GM23338 (cell line): ENCODE results near the gene AIG1.

ENCODE experiments used
- EZH2 ChIP-seq: fragments of 200-600 bp; sonication (generic); IDR thresholded peaks from one replicate; pipeline ENCODE4 v1.8.0; 2017; ENCODE audit warnings: antibody characterized with exemption, mild to moderate bottlenecking, low read depth; ENCODE audit not compliant: unreplicated experiment
- TF ChIP-seq, protein P1 (sequence below), 2 experiments: fragments of 200-600 bp in 1 of 2; sonication (generic) in 1 of 2; conservative IDR thresholded peaks; 2 replicates each; pipeline versions ENCODE4 v1.5.1 to v1.6.1; 2016 to 2017; ENCODE audit warnings: antibody characterized with exemption in 2 of 2, low read depth in 2 of 2, mild to moderate bottlenecking in 2 of 2, moderate library complexity in 1 of 2

DNA sequence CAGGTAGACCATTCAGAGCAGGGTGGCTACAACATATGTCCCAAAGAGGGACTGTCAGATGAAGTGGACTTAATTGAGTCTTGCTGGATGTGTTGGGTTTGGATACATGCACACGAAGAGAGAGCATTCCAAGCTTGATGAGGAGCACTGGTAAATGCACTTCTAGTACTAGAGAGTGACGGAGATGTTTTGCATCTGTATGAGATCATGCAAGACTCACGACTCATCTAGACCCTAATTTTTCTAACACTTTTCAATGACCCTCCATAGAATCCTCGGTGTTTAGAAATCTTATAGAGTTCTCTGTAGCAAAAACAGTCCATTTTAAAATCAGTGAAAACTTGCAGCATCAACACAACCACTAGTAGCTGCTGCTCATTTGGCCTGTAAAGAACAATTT is 4.8 kb upstream of the AIG1 start:
- TF ChIP-seq EZH2 = no peak
- TF ChIP-seq, protein P1, sequence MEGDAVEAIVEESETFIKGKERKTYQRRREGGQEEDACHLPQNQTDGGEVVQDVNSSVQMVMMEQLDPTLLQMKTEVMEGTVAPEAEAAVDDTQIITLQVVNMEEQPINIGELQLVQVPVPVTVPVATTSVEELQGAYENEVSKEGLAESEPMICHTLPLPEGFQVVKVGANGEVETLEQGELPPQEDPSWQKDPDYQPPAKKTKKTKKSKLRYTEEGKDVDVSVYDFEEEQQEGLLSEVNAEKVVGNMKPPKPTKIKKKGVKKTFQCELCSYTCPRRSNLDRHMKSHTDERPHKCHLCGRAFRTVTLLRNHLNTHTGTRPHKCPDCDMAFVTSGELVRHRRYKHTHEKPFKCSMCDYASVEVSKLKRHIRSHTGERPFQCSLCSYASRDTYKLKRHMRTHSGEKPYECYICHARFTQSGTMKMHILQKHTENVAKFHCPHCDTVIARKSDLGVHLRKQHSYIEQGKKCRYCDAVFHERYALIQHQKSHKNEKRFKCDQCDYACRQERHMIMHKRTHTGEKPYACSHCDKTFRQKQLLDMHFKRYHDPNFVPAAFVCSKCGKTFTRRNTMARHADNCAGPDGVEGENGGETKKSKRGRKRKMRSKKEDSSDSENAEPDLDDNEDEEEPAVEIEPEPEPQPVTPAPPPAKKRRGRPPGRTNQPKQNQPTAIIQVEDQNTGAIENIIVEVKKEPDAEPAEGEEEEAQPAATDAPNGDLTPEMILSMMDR (conservative IDR thresholded peaks at IDR 0.05; ENCODE audit: low read depth in 2 of 2) = no peak
